ENCODE data around the gene LAMC3.
"Not testable (repeated sequence)": the region's sequence is repeated elsewhere in the genome, so short reads cannot be mapped to it uniquely, and the experiment has no call there.

LAMC3 gene

GRCh38 chr9:130991778-130992681 lies 16.9 kb upstream of the LAMC3 start:
- no peak for DNase-seq (ENCODE audit: low spot score)

- DNase-seq (ENCODE audit: low spot score): no peak
Measured at GRCh38 chr9:130992682-130993032, 16.3 kb upstream of the LAMC3 start.

- no peak for DNase-seq (ENCODE audit: low spot score)
Measured at GRCh38 chr9:130993303-130994030, 15.5 kb upstream of the LAMC3 start.

- no peak for DNase-seq (ENCODE audit: low spot score)
Measured at GRCh38 chr9:130994135-130995085, 14.6 kb upstream of the LAMC3 start.

- no peak for DNase-seq (ENCODE audit: low spot score)
Measured at GRCh38 chr9:130995086-130996011, 13.6 kb upstream of the LAMC3 start.

GRCh38 chr9:130996205-130996604 lies 12.8 kb upstream of the LAMC3 start:
- no peak for DNase-seq (ENCODE audit: low spot score)

GRCh38 chr9:130996676-130997394 lies 12.1 kb upstream of the LAMC3 start:
- DNase-seq (ENCODE audit: low spot score): no peak

GRCh38 chr9:130997395-130997684 lies 11.6 kb upstream of the LAMC3 start:
- DNase-seq (ENCODE audit: low spot score): no peak

- DNase-seq (ENCODE audit: low spot score): peak; percentile 82
Measured at GRCh38 chr9:130997925-130998596, 10.9 kb upstream of the LAMC3 start.

GRCh38 chr9:130998597-130999244 lies 10.3 kb upstream of the LAMC3 start:
- DNase-seq (ENCODE audit: low spot score): no peak

GRCh38 chr9:130999245-130999623 lies 9.7 kb upstream of the LAMC3 start:
- no peak for DNase-seq (ENCODE audit: low spot score)

- DNase-seq (ENCODE audit: low spot score): not testable (repeated sequence)
Measured at GRCh38 chr9:131000526-131000925, 8.4 kb upstream of the LAMC3 start.

- DNase-seq (ENCODE audit: low spot score): no peak
Measured at GRCh38 chr9:131001021-131001420, 8.0 kb upstream of the LAMC3 start.

- no peak for DNase-seq (ENCODE audit: low spot score)
Measured at GRCh38 chr9:131001990-131002389, 7.0 kb upstream of the LAMC3 start.

GRCh38 chr9:131006601-131007000 lies 2.4 kb upstream of the LAMC3 start:
- DNase-seq (ENCODE audit: low spot score): no peak

- DNase-seq (ENCODE audit: low spot score): no peak
Measured at GRCh38 chr9:131008086-131008485, 888 bp upstream of the LAMC3 start.

- no peak for DNase-seq (ENCODE audit: low spot score)
Measured at GRCh38 chr9:131008563-131008908, 438 bp upstream of the LAMC3 start.

GRCh38 chr9:131010482-131011273 lies 1.7 kb downstream of the LAMC3 start:
- no peak for DNase-seq (ENCODE audit: low spot score)
